ENCODE results near the gene SPTLC1.

SPTLC1 gene

DNA sequence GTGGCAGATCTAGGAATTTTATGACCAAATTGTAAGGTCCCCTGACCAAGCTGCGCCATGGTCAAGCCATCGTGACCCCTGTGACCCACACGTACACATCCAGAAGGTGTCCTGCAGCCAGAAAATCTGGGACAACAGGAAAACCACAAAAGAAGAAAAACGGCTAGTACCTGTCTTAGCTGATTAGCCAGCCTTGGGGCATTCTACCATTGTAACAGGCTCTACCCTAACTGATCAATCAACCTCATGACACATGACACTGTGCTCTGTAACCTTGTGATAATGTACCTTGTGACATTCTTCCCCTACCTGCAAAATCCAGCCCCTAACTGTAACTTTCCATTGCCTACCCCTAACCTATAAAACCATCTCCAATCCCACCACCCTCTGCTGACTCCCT, 43.6 kb downstream of the SPTLC1 start:
- DNase-seq = no peak

DNA sequence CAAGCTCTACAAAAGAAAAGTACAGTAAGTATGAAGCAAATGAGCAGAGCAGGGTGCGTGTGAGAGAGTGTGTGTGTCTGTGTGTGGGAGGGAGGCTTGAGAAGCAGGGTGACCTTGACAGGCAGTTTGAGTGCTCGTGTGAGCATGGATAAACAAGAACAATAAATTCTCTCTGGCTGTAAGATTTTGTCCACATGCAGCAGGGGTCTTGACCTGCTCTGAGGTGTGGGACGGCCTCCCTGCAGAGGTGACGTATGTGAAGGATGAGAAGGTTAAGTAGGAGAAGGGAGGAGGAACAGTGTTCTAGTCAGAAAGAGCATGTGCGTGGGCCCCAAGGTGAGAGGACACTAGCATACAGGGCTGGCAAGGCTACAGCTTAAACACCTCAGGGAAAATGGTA, 49.0 kb downstream of the SPTLC1 start:
- DNase-seq = no peak

DNA sequence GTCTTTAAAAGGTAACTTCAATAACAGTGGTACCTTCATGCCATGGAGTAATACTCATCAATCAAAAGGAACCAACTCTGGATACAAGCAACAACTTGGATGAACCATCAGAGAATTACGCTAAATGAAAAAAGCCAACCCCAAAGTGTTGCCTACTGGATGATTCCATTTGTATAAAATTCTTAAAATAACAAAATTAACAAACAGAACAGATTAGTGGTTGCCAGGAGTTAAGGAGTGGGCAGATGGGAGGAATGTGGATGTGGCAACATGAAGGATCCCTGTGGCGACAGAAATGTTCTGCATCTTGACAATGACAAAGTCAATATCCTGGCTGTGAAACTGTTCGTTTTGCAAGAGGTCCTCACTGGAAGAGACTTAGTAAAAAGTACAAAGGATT, 50.5 kb downstream of the SPTLC1 start:
- no peak for DNase-seq

DNA sequence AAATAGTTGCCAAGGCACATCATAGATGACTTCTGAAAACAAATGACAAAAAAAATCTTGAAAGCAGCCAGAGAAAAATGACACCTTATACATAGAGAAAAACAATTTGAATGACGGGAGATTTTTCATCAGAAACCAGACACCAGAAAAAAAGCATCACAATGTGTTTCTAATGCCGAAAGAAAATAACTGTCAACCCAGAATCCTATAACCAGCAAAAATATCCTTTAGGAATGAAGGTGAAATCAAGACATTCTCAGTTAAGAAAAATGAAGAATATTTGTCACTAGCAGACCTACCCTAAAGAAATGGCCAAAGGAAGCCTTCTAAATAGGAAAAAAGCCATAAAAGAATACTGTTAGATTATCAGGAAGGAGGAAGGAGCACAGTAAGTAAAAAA, 54.0 kb downstream of the SPTLC1 start:
- no peak for DNase-seq

DNA sequence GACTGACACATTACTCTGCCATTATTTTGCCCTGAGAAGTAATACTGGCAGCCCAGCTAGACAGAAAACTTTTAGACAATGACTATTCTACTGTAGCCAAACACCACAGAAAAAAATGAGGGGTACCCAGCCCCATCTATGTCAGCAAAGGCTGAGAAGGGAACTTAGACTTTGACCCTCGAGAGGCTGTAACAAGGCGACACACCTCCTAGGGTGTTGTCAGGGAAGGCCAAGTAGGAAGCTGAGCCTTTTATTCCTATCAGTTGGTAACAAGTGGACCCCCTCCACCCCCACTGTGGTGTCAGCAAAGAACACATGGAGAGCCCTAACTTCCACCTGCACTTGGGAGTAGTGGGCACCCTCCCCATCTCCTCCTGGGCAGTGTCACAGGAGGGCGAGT, 55.6 kb downstream of the SPTLC1 start:
- DNase-seq = no peak

DNA sequence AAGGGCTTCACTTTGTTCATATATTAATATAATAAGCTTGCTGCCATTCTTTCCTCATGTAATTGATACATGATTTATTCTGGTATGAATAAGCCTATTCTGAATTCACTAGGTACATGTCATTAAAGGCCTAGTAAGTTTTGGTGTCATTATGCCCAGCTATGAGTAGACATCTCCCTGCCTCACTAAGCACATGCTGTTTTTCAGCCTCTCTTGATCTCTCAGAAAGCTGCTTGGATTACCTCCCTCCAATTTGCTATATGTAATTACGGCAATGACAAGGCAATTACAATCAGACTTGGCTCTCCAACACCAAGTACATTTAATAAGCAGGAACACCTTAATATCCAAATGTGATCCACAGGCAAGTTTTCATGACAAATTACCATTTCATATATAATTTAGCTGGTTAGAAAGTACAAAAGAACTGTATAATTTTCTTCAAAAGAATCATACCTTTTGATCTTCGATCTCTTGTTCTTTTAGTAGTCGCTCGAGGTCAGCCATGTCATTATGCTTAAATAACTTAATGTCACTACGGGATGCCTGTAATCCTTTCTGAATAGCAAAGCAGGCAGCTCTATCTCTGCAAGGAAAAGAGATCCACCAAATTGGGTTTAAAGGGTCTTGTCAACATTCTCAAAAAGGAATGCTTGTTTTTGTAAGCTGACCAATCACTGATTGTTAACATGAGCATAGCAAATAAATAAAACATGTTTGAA, 56.3 kb downstream of the SPTLC1 start:
- DNase-seq = no peak

DNA sequence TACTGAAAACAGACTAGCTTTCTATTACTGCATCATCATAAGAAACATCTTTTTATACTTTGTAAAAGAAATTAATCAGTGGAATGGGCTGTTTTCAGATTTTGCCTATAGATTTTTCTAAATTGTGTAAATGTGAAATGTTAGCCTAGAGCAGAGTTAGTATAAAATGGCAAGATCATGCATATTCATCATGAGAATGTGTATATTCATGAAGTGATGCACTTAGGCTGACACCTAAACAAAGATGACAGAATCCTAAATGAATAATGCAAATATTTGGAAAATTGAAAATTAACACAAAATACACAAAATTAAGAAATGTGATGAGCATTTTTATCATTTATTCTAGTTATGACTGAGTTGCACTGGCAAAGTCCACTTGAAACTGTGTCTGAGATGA, 57.2 kb downstream of the SPTLC1 start:
- no peak for DNase-seq

DNA sequence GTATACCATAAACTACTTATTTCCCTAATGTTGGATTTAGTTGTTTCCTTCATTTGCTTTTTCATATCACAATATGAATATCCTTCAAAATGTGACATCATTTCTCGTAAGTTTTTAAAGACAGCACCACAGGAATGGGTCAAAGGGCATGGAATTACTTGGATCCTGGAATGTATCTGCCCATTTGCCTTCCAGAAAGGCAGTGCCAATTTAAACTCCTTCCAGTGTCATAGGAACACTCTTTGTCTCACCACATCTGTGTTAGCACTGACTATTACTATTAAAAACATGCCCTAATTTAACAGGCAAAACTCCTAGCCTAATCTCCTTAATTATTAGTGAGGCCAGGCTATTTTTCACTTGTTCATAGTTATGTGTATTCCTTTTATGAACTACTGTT, 58.0 kb downstream of the SPTLC1 start:
- DNase-seq = no peak

DNA sequence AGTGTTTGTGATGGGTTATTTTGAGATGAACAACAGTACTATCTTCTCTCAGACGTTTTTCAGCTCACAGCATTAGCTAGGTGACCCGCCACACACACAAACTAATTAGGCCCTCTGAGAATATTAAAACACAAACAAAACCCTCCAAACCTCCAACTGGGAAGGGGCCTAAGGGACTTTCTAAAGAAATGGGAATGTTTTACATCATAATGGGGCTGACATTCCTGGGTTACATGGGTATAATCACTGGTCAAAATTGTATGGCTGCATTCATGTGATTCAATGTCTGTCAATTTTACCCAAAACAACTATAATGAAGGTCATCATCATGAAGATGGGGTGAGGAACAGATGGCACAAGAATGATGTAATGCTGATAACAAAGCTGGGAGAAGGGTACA, 59.6 kb downstream of the SPTLC1 start:
- DNase-seq = no peak

DNA sequence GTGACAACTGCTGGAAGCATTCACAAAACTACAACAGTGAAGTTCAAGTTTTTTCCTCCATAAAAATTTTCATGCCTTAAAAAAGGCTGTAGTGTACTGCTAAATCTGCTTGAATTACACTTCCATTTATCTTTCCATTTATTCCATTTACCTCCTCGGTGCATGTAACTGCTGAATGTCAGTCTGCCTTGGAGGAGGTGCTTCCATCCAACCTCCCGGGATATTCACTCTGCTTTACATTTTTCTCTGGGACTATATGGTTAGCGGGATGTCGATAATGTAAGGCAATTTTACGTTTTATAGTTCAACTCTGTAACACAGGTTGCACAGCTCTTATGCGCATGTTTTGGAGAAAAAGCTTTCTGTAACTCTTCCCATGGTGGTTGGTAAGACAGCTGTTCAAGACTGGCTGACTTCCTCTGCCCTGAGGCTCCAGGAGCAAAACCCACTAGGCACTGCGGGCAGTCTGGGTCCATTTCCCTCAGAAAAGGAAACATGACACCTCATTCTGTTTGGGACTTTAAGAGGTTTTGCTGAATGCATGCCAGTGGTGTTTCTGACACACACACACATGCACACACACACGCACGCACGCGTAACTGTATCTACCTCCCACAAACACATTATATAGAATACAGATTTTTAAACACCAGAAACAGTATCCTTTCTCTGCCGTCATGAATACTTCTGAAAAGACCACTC, 66.1 kb downstream of the SPTLC1 start:
- DNase-seq = no peak

DNA sequence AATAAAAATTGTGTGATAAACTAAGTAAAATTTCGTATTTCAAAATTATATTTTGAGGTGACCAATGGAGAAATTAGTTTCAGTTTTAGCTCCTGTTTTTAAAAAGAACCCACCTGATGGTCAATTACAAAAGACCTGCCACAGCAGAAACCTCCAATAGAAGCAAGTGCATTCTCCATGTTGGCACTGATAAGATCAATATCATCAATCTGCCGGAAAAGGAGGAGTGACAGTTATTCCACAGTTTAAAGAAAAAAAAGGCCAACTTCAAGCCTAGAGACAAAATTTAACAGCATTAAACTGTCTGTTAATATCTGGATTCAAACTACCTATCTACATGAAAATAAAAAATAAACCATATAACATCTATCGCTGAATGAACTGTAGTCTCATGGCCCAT, 67.7 kb downstream of the SPTLC1 start:
- no peak for DNase-seq

DNA sequence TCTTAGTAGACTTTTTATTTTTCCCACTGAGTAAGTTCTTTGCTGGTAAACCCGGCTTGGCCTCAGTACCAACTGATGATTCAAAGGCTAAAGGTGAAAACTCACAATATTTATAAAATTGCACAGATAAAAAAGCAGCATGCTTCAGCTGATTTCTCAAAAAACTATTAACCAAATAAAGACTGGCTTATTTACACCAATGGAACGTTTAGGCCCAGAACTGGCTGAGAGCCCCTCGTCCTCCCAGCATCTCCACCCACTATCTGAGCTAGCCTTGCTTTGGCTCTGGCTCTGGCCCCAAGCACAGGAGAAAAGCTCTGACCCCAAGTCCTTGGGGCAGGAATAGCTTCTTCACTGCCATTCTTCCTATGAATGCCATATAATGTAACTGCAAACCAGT, 68.5 kb downstream of the SPTLC1 start:
- no peak for DNase-seq

DNA sequence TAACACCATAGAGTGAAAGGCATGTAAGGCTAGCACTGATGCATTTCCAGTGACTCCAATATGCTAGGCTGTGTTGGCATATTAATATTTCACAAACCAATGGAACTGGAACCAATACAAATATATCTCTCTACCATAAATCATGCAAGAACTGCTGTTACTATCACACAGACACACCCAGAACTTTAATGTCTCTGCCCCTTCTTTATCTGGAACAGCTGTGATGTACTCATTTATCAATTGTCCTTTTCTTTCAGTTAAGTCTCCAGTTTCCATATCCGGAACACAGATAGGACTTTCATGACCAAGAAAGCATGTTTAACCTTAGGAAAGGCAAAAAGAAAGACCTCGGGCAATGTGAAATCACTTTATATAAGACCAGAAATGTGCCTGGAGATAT, 70.3 kb downstream of the SPTLC1 start:
- DNase-seq = no peak

DNA sequence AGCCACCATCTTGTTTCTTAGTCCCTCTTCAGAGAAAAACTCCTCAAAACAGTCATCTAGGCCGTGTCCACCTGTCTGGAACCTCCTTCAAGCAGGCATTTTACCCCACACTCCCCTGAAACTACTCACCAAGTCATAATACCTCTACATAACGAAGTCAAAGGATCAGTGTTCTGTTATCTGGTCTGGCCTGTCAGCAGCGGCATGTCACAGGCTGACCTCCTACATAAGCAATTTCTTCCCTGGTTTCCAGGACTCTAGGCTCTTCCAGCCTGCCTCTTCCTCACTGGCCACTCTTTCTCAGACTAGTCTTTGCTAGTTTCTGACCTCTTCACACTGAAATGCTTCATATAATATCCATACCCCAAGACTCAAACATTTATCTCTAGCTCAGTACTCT, 72.2 kb downstream of the SPTLC1 start:
- DNase-seq = no peak

DNA sequence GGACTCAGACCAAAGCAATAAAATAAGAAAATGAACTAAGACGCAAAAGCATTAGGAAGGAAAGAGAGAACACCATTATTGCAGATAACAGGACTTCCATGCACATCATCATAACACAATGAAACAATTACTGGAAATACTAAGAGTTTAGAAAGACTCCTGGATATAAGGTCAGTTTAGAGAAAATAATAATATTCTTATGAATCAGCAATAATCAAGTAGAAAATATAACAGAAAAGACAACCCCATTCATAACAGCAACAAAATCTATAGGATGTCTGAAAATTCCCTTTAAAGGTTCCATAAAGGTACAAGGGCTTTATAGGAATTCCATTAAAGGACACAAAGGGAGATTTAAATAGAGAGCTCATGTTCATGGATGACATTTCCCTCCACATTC, 73.0 kb downstream of the SPTLC1 start:
- DNase-seq = no peak

DNA sequence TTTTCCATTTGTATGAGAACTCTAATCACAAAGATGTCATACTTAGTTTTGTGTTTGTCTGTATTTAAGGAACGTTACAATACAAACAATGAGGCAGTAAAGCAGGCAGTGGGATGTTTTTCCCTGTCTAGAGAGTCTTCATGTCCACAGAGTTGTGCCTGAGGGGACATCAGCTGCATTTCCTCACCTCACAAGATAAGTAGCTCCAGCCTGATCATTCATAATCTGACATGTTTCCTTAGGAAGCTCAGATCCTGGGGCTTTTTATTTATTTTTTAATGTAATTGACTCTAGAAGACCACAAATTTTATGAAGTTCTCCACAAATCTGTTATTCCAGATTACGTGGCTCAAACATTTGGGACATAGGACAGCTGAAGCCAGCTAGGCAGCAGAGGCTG, 78.5 kb downstream of the SPTLC1 start:
- DNase-seq = no peak

DNA sequence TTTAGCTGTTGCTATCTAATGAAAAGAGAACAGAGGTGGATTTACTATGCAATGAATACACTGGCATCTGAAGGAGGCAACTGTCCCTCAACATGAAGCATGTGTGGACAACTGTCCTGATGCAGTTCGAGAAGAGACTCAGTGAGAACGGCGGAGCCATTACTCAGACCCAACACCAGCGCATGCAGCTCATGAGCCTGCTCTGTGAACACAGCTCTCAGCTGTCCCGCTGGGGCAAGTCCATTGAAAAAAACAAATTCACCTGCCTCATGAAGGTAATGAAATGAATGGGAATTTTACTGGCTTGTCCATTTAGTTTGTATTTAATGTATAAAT, 78.8 kb downstream of the SPTLC1 start:
- no peak for DNase-seq

DNA sequence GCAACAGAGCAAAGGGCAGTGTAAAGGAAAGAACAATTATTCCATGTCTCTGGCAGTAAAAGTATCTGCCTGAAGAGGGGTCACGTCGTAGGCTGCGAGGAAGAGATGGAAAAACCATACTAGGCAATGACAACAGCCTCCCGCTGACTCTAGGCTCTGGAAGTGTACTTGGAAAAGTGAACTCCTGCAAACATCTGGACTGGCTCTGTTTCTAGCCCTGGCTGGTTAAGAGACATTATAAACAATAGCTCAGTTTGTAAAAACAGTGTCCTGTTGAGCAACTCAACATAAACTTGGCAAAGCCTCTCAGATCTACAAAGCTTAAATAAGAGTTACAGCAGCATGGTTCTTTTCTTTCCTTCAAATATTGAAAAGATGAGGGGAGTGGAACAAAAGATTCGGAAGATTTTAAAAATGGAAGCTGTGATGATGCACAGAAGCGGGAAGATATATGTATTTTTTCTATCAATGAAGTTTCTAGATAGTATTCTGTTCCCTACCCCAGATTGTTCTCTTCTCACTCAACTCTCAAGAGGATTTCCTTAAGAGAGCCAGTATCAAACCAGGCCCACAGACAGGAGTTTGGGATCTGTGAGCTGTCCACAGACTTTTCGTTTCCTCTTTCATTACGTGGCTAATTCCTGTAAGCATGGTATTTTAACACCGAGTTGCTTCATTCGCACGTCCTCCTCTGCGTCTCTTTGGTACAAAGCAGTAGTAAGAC, 79.4 kb downstream of the SPTLC1 start:
- DNase-seq = no peak

DNA sequence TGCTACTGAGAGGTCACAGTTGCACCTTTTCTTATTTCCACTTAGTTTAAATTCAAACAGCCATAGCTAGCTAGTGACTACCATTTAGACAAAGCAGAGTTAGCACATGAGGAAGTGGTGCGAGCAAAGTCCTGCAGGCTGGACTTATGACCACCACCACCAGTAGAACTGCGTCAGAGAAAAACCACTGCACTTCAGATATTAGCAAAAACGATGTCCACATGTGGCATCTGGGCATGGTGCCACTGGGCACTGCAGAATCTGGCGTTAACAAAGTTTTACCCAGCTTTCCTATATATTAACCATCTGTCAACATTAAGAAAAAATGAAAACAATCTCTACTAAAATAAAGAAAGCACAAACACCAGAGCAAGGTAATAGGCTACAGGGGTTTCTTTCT, 80.1 kb downstream of the SPTLC1 start:
- no peak for DNase-seq

DNA sequence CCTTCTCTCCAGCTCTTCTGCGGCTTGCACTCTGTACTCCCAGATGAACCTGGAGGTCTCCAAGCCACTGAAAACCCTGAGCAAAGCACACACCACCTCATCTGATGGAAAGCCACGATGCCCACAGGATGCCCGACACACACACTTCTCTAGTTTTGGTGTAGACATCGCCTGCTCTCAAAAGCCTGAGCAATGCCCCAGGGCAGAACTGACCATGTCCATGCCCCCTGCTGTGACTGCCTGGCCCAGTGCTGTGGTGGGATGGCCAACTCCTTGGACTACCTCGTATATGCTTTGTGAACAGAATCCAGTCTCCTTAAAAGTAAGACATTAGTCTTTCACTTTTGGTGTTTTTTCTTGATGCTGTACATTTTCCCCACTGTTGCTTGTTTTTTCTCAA, 81.2 kb downstream of the SPTLC1 start:
- no peak for DNase-seq

DNA sequence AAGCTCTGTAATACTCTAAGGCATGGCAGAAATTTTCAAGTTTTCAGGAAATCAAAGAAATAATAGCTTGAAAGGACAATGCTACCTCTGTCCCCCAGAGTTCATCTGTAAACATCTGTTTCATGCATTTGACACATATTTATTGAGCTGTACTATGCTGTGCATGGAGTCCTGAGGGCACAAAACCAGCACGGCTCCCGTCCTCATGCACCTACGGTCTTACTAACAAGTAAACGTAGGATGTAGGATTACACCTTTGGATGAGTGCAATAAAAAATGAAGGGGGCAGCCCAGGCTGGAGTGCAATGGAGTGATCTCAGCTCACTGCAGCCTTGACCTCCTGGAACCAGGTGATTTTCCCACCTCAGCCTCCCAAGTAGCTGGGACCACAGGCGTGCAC, 81.9 kb downstream of the SPTLC1 start:
- no peak for DNase-seq

DNA sequence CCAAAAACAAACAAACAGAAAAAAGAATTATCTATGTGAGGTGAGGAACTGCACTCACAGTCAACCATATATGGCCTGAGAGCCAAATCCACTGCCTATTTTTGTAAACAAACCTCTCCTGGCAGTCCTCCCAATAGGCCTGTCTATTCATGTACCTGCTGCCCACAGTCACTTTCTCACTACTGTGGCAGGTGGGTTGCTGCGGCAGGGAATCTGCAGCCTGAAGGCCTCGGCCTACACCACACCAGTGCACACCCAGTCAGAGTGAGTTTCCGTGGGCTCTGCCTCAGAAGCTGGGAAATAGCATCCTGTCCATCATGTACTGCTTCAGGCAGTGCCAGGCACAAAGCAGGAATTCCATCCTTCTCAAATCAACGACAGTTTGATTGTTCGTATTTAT, 82.3 kb downstream of the SPTLC1 start:
- DNase-seq = no peak

DNA sequence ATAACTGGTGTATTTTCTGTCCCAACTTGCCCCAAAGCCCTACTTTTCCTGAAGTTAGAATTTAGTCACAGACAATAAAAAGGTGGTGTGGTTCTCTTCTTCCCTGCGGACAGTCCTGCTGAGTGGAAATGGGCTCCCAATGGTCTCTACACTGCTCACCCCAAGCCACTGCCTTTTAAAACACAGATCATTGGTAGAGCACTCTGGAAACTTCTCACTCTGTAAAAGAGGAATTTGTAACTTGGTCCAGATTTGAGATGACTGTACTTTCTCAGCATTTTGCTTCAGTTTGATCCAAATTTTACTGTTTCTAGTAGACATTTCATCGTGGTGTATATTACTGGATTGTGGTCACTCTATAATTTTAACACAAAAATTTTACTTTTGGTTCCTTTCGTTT, 84.8 kb downstream of the SPTLC1 start:
- no peak for DNase-seq

DNA sequence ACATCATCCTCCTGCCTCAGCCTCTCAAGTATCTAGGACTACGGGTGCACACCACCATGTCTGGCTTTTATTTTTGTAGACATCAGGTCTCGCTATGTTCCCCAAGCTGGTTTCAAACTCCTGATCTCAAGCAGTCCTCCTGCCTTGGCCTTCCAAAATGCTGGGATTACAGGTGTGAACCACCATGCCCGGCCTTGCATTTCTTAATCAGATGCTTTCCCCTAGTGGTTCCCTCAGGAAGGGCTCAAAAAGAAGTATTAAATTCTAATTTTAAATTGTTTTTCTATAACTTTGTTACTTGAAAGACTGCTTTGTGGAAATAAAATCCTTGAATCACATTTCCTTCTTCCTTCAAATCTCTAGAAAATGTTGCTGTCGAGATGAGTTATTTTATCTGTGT, 85.7 kb downstream of the SPTLC1 start:
- DNase-seq = no peak

All from activated CD4-positive, alpha-beta T cell treated with anti-CD3 and anti-CD28 coated beads, Interleukin-2, amount 50 U/mL, for 16 hours (primary cell).